GM19328 (cell line): ENCODE results near the gene ZNF335.
"Not testable (repeated sequence)": the region's sequence is repeated elsewhere in the genome, so short reads cannot be mapped to it uniquely, and the experiment has no call there.

Source experiments
- ATAC-seq: cut with Tn5 transposase; IDR thresholded peaks from one replicate; pipeline ENCODE4 v1.9.1; 2021; ENCODE audit warnings: mild to moderate bottlenecking, moderate library complexity; ENCODE audit not compliant: unreplicated experiment

ZNF335 gene

GRCh38 chr20:45972500-45973183, 639 bp upstream of the ZNF335 start:
- no peak for ATAC-seq

DNA sequence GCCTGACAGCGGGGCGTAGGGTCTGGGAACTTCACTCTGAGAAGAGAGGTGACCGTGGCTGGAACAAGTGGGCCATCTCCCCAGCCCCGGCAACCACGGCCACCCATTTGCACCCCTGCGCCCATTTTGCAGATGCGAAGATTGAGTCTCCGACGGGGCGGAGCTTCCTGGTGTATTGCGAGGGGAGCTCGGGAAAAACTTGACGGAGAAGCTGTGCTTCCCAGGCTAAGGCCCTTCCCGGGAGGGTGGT, 653 bp downstream of the ZNF335 start:
- peak; percentile 13 for ATAC-seq

DNA sequence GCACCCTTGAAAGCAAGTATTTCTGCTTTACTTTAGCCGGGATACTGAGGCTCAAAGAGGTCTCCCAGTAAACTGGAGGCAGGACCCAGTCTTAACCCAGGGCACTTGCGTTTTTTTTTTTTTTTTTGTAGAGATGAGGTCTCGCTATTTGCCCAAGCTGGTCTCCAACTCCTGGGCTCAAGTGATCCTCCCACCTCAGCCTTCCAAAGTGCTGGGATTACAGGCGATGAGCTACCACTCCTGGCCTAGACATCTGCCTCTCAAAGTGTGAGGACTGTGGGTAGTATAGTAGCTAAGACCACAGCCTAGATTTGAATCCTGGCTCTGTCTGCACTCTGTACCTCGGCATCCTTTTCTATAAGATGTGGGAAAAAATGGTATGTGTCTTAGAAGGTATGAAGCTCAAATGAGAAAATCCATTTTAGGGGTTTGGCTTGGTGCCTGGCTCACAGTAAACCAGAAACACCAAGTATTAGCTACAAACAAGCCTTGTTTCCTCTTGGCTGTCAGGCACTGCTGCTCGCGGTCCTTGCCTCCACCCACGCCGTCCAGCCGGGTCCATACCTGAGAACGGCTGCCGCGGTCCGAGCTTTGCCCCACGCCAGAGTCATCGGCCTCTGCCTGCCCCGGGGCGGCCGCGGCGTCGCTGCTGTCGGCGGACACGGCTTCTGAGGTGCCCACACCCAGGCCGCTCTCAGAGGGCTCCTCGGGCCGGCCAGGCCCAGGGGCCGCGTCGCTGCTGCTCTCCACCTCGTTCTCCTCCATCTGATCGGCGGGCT, 1.2 kb downstream of the ZNF335 start:
- no peak for ATAC-seq

DNA sequence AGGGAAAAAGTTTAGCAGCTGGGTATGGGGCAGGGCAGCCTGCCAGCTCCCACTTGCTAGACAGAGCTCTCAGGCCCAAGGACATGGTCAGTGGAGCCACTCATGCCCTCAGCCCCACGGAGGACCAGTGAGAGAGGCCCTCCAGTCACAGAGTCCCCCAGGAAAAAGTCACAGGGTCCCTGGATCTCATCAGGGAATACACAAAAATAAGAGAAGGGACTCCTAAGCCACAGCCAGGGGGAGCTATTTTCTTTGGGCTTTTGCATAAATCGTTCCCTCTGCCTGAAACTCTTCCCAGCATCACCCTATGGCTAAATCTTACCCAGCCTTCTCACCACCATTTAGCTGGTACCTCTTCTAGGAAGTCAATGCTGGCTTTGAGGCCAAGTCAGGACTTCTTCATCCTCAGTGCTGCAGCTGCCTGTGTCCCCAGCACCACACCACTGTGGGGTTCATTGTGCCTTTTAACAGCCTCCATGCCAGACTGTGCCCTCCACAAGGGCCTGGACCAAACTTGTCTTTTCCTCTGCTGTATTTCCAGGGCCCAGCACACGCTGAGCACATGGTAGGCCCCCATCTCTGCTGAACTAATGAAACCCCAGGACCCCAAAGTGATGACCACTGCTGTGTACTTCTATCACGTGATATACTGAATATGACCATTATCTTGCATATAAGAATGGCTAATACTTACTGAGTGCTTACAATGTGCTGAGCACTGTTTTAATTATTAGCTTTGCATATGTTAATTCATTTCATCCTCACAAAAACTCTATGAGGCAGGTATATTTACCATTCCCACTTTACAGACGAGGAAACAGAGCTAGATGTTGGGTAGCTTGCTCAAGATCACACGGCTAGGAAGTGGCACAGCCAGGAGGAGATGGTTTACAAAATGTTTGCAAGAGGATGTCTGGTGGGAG, 2.0 kb downstream of the ZNF335 start:
- ATAC-seq = no peak

- ATAC-seq = no peak
Measured at GRCh38 chr20:45968801-45969711, 2.9 kb downstream of the ZNF335 start.

GRCh38 chr20:45968081-45968671, 3.8 kb downstream of the ZNF335 start:
- no peak for ATAC-seq

- no peak for ATAC-seq
Measured at GRCh38 chr20:45967551-45968080, 4.4 kb downstream of the ZNF335 start.

DNA sequence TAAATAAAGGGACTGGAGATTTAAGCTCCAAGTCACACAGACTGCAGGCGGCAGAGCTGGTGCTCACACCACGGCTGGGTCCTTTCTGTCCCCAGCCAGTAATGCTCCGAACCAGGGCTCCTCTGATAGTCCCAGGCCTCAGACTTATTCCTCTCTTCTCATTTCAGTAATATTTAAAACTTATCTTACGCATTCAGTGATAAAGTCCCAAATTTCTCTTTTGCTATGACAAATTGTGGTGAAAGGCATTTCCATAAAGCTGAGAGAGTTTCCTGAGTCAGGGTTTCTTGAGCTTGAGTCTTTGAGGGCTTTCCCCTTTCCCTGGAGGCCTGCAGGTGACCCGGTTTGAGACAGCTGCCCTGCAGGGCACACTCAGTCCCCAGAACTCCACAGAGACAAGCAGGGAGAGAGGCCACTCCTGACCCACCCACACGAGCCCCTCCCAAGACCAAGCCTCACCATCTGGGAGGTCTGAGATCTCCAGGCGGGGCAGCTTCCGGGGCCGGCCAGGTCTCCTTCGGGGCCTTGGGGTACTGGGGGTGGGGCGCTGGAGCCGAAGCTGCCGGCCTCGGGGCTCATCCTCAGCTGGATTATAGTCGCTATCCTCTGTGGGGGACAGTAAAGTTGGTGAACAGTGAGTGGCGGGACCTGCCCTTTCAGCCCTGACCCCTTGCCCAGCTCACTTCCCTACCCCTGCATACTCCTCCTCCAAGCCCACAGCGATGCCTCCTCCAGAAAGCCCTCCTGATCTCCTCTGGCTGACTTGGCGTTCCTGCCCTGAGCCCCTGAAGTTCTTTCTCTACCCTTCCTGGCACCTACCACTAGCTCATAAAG, 6.6 kb downstream of the ZNF335 start:
- ATAC-seq = no peak

GRCh38 chr20:45964006-45964400, 8.0 kb downstream of the ZNF335 start:
- ATAC-seq = no peak

DNA sequence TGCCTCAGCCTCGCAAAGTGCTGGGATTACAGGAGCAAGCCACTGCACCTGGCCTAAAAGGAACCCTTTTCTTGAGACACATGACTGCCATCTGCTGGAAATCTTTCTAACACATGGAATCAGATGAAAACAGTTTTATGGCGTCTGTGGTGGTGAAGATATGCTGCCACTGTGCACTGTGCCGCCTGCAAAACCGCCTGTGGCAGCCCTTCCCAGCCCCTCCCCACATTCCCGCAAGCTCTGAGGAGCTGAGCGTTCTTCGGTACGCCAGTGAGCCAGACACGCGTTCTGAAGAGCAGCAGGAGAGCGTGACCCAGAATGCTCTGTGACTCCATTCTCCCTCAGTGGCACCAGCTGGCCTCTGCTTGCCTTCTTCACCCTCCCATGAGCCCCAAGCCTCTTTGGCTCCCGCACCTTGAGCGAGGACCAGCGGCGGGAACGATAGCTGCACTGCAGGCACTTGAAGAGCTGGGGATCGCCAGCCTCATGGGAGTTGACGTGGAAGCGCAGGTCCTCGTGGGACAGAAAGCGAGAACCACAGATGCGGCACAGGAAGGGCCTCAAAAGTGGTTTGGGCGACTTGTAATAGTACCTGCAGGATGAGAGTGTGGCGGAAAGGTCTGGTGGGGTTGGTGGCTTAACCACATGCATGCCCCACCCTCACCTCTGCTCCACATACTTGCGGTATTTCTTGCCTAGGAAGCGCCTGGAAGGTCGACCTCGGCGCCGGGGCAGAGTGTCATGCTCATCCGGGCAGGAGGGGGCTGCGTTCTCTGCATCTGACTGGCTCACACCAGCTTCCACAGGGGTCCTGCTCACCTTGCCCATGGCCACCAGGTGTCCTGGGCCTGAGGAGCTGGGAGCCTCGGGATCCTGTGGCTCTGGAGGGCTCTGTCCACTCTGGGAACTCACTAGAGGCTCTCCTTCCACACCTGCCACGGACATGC, 8.7 kb downstream of the ZNF335 start:
- no peak for ATAC-seq

DNA sequence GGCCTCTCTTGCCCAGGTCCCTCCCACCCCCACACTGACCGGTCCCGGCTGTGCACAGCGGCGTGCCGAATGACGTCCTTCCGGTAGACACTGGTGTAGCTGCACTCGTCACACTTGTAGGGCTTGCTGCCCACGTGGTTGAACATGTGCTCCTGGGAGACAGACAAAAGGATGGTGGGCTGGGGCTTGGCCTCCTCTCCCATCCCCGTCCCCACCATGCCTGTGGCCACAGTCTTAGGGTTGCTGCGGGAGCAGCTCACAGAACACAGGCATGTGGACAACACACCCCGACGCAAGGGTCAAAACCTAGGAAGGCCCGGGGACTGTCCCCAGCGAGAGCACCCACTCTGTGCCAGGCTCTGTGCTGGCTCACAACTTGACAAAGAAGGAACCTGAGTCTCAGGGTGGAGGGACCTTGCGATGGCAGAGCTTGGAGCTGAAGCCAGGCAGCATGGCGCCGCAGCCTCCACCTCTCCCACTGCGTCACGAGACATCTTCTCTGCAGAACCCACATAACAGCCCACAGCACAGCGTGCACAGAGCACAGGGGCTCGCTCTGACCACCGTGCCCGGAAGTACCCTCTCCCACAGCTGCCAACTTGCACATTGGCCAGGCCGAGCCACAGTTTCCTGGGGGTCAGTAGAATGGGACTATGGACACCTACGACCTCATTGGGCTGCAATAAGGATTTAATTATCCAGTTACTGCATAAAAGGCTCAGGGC, 9.8 kb downstream of the ZNF335 start:
- ATAC-seq = no peak

GRCh38 chr20:45959956-45960630, 11.9 kb downstream of the ZNF335 start:
- ATAC-seq = no peak

DNA sequence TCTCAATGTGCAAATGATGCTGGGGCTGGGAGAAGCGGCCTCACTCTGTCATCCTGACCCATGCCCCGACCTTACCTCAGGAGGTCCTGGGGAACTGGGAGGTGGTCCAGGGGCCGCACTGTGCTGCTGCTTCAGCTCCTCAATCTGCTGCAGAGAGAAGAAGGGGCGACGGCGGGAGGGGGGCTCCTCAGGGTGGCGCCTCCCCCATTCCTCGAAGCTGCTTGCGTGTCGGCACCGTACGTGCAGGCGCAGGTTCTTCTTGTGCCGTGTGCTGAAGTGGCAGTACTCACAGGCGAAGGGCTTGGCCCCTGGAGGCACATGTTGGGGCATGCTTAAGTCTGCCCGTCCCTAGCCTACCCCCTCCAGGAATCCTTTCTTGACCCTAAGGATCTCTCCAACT, 12.9 kb downstream of the ZNF335 start:
- ATAC-seq = no peak

- no peak for ATAC-seq
Measured at GRCh38 chr20:45958593-45958992, 13.4 kb downstream of the ZNF335 start.

GRCh38 chr20:45957021-45957941, 14.7 kb downstream of the ZNF335 start:
- ATAC-seq = no peak

- not testable (repeated sequence) for ATAC-seq
Measured at GRCh38 chr20:45956326-45956725, 15.7 kb downstream of the ZNF335 start.
